Measurements from ENCODE around the gene PPM1L.
"Not testable (repeated sequence)": the region's sequence is repeated elsewhere in the genome, so short reads cannot be mapped to it uniquely, and the experiment has no call there.

- TF ChIP-seq, protein P1, sequence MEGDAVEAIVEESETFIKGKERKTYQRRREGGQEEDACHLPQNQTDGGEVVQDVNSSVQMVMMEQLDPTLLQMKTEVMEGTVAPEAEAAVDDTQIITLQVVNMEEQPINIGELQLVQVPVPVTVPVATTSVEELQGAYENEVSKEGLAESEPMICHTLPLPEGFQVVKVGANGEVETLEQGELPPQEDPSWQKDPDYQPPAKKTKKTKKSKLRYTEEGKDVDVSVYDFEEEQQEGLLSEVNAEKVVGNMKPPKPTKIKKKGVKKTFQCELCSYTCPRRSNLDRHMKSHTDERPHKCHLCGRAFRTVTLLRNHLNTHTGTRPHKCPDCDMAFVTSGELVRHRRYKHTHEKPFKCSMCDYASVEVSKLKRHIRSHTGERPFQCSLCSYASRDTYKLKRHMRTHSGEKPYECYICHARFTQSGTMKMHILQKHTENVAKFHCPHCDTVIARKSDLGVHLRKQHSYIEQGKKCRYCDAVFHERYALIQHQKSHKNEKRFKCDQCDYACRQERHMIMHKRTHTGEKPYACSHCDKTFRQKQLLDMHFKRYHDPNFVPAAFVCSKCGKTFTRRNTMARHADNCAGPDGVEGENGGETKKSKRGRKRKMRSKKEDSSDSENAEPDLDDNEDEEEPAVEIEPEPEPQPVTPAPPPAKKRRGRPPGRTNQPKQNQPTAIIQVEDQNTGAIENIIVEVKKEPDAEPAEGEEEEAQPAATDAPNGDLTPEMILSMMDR (conservative IDR thresholded peaks at IDR 0.05; ENCODE audit: low read depth, low read length), result not testable (repeated sequence)
- not testable (repeated sequence) for TF ChIP-seq EZH2 (IDR thresholded peaks at IDR 0.05; ENCODE audit: borderline replicate concordance, low read depth, low read length, poor library complexity, severe bottlenecking)
These were observed 254.1 kb downstream of the PPM1L start for GRCh38 chr3:161010151-161010550.
